Stimulated activated CD4-positive, alpha-beta T cell treated with anti-CD3 and anti-CD28 coated beads, Interleukin-15, amount 100 ng/mL, for 24 hours (primary cell): ENCODE data around the gene PCSK5.

Experiments
- DNase-seq: peaks from one replicate; pipeline ENCODE4 v3.0.0-alpha.2; 2020

PCSK5 gene

DNA sequence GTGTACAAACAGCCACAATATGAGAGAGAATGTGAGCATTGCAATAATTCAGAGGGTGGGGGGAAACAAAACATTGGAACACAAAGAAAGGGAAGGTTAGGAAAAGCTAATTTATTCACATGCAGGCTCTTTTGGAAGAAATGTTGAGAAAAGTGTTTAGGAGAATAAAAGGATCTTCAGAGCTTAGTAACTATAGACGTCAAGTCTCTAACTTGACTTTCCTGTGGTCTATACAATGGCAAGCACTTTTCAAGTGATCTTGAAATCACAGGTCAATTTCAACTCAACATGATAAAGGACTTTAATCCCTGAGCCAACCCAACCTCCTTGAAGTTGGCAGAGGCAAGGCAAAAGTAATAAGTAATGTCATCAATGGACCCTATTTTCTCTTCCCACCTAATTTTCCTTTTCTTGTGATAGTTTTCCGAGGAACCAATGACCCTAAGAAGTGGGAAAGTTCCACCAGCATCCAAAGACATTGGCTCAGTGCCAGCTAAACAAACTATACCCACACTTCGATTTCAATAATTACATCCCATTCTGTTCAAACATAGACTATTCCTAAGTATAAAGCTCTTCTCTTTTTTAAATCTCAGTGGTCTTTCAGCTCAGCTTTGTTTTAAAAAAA is 480.0 kb downstream of the PCSK5 start:
- no peak for DNase-seq

DNA sequence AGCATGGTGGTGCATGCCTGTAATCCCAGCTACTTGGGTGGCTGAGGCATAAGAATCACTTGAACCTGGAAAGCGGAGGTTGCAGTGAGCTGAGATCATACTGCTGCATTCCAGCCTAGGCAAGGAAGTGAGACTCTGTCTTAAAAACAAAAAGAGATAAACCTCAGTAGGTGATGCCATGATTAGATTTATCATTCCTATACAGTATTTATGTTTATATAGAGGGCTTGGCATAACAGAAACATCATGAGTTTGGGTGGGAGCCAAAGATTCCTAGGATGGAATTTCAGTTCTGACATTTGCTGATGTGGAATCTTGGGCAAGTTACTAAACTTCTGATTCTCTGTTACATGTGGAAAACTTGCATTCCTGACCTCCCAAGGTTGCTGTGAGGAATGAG is 481.4 kb downstream of the PCSK5 start:
- DNase-seq, result no peak

DNA sequence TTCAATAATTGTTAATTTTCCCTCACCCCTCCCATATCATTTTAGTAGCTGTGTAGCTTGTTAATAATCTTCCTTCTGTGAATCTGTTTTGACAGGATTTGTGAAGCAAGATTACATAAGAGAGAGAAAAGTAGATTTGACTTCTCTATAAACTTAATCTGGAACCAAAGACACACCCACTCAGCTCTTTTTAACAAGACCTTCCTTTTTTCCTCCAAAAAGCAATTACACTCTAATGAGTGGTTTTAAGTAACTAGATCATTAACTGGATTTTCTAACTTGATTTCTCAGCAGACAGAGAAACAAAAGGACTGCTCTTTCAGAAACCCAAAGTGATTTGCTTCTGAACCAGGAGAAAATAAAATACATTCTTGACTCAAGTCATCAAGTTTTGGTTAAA is 481.9 kb downstream of the PCSK5 start:
- no peak for DNase-seq

DNA sequence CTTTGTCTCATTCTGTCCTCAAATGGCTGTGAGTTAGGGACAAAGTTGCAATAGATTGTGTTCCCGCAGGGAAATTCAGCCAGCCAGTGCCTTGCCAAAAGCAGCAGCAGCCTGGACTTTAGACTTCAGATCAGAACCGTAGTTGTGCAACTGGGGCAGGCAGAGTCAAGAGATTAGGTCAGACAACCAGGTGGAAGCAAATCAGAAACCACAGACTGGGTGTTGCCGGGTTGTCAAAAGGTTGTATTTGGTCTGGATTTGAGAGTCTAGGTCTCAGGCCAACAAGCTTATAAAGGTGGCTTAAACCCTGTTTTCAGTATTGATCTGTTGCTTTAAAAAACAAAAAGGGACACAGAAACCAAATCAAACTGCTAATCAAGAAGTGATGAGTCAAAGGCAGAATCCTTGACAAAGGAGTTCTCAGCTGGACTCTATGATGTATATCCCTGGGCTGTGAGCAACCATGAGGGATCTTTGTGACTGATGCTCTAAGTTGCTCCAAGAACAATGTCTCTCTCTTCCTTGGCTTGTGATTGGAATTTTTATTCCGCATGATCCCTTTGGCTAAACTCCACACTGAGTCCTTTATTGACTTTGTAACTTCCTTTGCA is 482.8 kb downstream of the PCSK5 start:
- DNase-seq, result no peak

DNA sequence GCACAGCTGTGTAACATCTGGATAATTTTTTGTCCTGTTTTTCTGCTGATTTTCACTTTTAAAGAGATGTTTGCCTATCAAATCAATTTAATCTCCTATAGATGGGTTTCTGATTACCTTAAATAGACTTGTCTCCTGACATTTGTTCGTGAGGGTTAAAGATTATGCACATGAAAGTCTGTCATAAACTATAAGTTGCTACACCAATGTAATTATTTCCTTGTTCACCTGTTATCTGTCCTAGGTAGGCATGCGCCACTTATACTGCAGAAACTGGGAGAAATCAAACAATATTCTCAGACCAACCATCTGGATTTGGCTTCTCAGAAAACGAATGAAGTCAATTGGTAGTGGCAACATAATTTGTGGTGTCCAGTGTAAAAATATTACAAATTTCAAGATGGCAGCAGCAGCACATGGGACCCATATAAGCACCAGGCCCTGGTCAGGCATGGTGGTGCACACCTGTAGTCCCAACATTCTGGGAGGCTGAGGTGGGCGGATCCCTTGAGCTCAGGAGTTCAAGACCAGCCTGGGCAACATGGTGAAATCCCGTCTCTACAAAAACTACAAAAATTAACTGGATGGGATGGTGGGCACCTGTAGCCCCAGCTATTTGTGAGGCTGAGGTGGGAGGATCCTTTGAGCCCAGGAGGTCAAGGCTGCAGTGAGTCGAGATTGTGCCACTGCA is 483.5 kb downstream of the PCSK5 start:
- DNase-seq, result no peak

DNA sequence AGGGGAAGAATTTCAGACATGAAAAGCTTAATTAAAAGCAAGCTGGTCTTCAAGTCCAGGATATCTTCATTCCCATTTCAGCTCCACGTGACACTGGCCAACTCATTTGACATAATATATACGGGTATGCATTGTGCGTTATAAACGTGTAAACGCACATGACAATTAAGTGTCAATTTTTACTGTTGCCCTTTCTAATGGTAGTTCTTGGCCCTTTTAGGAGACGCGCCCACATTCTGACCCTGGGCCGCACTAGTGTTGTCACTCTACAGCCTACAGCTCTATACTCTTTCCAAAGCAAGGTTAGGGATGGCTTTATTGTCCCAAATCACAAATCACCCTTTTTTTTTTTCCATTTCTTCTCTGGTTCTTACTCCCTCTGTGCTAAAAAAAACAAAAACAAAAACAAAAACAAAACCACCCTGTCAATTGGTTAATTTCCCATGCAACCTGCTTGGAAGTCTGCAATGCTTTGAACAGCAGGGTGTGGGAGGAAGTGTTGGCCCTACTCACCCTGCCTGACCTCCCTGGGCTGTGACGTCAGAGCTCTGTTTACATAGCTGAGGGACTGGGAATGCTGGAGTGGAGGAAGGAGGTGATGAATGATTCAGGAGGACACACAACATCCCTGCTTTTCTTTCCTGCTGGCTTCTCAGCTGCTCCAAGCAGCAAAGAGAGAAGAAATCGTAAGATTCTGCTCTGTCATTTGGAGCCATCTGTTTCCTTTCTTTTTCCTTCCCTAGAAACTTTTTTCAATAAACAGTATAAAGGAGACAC is 484.5 kb downstream of the PCSK5 start:
- DNase-seq, result no peak

DNA sequence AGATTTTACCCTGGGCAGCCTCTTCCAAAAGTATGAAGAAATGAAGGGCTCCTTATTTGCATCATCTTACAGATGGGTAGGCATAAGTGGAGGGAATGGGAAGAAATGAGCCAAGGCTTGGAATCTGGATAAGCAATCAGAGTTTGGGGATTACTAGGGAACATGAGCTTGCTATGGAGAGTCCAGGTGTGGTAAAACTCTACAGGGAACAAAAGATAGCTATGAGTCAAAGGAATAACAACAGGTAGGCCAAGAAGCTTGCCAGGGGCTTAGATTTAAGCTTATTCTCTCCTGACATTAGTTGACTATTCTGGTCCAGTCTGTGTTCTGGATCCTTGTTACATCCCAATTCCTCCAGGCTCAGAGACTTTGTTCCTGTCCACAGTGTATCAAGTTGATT is 487.3 kb downstream of the PCSK5 start:
- DNase-seq, result no peak

DNA sequence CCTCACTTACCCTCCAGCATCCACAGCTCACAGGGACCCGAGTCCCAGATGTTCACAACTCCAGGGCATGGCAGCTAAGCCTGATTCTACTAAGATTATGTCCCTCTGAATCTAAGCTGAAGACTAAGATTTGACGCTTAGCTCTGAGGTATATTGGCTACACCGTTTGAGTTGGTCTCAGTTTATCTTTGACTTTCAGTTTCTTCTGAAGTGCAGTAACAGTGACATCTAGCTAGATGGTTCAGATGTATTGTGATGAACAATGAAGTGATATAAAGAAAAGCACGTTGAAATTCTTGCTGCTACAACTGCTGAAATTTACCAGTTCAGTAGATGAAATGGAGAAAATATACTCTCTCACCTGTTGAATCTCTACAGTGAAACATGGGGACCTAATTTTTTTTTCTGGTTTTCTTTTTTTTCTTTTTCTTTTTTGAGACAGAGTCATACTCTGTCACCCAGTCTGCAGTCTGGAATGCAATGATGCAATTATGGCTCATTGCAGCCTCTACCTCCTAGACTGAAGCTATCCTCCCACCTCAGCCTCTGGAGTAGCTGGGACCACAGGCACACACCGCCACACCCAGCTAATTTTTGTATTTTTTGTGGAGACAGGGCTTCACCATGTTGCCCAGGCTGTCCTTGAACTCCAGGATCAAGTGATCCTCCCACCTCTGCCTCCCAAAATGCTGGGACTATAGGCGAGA is 488.0 kb downstream of the PCSK5 start:
- DNase-seq, result no peak

DNA sequence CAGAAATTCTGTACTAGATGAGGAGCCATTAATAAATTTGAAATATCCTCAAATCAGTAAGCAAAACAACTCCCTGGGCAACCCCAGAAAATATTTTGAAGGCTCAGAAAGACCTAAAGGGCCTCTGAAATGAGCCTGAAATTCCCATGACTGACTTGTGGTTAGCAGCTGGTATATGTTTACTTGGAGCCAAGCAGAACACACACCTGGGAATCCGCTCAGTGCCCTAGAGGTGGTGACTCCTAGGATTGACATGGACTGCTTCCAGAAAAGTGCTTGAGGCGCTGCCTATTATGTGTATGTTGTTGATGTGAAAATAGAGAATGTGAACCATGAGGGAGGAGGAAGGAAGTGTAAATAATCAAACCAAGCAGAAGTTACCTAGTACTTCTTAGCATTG is 489.0 kb downstream of the PCSK5 start:
- DNase-seq, result no peak

DNA sequence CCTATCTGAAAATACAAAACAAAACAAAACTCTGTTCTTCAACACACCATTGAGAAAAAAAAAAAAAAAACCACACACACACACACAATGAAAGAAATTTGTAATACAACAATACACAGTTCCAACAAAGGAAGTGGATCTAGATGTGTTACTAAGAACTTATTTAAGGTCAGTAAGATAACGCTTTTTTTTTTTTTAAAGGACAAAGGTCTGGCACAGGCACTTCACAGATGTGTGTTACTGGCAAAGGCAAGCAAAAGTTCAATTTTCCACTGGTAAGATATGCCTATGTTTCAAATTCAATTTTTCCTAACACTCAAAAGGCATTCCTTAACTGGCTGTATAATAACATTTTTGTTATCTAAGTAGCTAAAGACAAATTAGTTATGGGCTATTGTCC is 500.2 kb downstream of the PCSK5 start:
- DNase-seq, result no peak

DNA sequence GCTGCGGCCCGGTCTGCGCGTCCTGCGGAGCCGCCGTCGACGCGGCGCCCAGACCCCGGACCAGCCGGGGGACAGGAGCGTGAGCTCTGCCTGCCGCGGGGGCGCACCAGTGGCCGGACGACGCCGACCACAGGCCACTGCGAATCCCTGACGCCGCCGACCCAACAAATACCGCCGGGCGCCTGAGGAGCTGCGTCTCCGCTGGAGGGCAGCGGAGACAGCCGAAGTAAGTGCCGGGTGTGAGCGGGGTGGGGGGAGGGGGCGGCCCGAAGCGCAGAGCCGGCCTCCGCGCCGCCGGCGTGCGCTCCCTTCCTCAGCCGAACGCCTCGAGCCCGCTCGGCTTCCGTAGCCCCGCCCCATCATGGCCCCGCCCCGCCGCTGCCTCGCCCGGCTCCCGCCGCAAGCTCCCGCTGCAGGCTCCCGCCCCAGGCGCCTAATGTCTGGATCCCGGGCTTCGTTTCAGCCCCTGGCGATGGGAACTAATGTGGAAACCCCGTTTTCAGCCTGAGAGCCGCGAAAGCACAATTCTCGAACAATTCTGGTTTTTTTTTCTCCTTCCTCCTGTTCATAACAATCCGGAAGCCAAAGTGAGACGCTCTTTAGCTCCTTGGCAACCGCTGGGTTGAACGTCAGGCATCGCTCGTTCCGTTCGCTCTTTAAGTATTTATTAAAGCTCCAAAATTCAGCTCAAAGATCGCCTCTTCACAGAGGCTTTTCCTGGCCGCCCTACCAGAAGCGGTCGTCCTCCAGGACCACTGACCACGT is 503.9 kb downstream of the PCSK5 start, which contains the start of gene RFK:
Gene RFK (minus strand): TSS at position 232 of the 765 bp plus-strand sequence. CDS start 255 bp downstream, outside the sequence.
- peak; percentile 95 for DNase-seq

DNA sequence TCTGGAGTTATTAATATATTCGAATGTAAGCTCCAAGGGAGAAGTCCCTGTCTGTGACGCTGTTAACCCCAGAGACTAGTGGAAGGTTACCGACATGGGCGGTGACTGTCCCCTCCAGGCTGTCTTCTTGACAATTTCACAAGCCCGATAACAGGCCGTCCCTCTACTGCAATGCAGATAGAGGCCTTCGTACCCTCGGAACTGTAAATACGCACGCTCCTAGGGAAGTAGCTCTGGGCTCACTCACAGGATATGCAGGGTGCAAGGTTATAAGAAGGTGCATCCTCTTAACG is 504.4 kb downstream of the PCSK5 start:
- DNase-seq, result peak; percentile 66

DNA sequence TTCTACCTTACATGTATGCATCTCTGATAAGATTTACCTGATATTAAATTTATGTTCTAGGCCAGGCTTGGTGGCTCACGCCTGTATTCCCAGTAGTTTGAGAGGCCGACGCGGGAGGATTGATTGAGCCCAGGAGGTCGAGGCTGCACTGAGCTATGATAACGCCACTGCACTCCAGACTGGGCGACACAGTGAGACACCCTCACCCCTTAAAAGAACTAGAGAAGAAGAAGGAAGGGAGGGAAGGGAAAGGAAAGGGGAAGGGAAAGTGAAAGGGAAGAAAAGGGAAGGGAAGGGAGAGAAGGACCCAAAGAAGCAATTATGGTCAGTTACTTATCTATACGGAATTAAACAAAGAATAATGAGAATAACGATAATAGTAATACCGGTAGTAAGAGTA is 504.9 kb downstream of the PCSK5 start:
- DNase-seq, result no peak

DNA sequence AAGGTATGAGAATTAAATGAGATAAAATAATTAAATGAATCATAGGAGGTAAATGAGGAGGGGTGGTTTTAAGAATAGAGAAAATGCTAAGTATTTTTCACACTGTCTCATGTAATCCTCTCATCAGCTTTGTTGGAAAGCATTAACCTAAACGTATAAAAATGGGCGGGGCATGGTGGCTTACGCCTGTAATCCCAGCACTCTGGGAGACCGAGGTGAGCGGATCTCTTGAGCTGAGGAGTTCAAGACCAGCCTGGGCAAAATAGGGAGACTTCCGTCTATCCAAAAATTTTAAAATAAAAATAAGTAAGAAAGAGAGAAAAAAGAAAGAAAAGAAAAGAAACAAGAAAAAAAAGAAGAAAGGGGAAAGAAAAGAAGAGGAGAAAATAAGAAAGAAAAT is 505.7 kb downstream of the PCSK5 start:
- no peak for DNase-seq

DNA sequence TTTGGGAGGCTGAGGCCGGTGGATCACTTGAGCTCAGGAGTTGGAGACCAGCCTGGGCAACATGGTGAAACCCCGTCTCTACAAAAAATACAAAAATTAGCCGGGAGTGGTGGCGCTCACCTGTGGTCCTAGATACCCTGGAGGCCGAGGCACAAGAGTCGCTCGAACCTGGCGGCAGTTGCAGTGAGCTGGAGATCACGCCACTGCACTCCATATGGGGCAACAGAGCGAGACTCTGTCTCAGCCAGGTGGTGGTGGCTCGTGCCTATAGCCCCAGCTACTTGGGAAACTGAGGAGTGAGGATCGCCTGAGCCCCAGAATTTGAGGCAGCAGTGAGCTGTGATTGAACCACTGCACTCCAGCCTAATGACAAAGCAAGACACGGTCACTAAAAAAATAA is 506.1 kb downstream of the PCSK5 start:
- DNase-seq, result no peak

DNA sequence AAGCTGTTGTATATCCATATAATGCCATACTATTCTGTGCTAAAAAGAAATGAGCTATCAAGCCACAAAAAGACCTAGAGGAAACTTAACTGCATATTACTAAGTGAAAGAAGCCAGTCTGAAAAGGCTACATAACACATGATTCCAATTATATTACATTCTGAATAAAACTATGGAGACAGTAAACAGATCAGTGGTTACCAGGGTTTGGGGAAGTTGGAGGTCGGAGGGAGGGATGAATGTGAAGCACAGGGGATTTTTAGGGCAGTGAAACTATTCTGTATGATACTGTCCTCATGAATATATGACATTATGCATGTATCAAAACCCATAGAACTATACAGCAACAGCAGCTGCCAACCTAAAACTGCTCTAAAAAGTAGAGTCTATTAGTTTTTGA is 509.4 kb downstream of the PCSK5 start:
- no peak for DNase-seq

DNA sequence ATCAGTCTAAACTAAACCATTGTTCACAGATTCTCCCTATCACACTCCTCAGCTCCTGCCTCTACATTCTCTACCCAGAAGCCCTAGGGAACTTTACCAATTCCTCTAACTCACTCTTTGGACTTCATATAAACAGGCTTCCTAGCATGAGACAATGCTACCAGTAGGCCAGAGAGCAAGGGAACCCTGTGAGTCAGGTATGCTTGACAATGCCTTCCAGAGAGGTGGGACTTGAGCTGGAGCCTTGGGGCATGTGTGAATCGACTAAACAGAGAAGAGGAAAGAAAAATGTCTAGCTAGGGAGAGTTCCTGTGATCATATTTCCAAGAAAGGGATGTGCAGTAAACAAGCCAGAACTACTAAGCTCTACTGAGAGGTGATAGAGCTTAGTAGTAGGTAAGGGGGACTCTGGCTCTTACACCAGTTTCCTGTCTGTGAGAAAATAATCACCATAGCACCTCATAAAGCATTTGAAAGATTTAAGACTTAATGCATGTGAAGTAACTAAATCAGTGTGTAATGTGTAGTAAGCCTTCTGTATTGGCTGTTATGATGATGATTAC is 510.1 kb downstream of the PCSK5 start:
- DNase-seq, result no peak

DNA sequence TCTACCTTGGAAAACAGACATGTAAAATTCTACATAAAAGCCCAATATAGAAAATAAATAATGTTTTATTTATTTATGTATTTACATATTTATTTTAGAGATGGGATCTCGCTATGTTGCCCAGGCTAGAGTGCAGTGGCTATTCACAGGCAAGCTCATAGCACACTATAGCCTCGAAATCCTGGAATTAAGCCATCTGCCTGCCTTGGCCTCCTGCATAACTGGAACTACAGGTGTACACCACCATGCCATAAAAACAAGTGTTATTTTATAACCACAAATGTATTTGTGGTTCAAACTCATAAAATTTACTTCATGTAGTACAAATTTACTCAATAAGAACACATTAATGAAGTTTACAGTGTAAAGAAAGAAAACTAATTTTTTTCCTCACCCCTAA is 510.7 kb downstream of the PCSK5 start:
- DNase-seq, result no peak

DNA sequence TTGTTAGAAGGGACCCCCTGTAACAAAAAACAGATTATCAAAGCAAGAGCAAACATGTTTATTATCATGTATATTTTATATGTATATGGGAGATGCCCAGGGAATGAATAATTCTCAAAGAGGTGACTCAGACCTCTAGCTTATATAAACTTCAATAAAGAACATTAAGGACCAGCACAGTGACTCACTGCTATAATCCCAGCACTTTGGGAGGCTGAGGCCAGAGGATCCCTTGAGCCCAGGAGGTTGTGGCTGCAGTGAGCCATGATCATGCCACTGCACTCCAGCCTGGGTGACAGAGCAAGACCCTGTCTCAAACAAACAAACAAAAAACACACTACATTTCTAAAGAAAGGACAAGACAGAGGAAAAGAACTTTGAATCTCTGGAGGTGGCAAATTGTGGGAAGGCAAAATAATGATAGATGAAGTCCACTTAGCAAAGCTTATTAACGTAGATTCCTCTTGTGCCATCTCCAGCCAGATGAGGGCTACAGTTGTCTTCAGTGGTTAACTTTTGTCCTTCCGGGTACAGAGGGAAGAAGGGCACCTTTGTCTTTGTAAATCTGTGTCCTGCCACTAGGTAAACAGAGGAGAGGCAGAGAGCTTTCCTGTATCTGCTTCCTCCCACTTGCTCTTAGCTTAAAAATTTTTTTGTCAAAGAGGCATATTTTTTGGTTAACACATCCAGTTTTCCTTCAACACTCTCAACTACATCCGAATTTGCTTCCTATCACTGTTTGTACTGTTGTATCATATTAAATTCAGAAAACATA is 511.3 kb downstream of the PCSK5 start:
- no peak for DNase-seq

DNA sequence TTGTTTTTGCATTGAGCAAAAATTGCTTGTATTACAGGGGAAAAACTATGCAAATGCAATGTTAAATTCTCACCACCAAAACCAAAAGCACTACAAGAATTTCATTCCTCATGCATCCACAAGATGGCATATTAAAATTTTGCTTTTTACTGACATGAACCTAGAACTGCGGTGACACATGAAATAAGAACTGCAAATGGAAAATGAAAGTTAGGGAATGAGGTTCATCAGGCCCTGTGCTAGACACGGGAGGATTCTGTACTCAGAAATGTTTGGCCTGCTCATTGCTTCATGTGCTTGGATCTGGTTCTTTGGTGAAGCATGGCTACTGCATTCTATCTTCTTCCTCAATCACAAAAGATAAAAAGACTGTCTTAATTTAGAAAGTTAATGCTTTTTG is 512.9 kb downstream of the PCSK5 start:
- DNase-seq, result peak; percentile 27

DNA sequence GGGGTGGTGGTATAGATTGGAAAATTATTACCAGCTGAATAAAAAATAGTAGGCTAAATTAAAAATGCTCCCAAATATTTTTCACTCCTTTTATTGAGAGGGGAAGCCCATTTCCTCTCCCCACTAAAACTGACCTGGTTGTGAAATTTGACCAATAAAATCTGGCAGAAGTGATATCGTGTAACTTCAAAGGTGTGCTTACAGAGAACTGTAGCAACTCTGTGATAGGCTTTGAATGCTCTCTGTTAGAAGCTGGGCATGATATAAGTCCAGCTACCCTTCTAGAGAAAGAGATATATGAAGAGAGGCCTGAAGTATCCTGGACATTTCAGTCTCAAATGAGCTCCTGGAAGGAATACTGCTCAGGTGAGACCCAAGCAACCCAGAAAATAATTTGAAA is 513.9 kb downstream of the PCSK5 start:
- no peak for DNase-seq
